Colonic mucosa (tissue), 4 donors: ENCODE data around the gene ADD2. TPM values are rescaled to one million over a fixed set of nuclear protein-coding genes. Genes with fewer than 3 reads are reported as not detected.
"Not testable (repeated sequence)": the region's sequence is repeated elsewhere in the genome, so short reads cannot be mapped to it uniquely, and the experiment has no call there.

ENCODE experiments used
- DNase-seq: peaks from one replicate; pipeline ENCODE4 v3.0.0-alpha.2; 2020
- H3K27ac ChIP-seq: fragments of 200-600 bp; one replicate; pipeline ENCODE4 v1.8.0; 2021
- H3K27me3 ChIP-seq: fragments of 200-600 bp; one replicate; pipeline ENCODE4 v1.8.0; 2021
- H3K36me3 ChIP-seq: fragments of 200-600 bp; one replicate; pipeline ENCODE4 v1.8.0; 2021
- H3K4me1 ChIP-seq: fragments of 200-600 bp; one replicate; pipeline ENCODE4 v1.8.0; 2021; ENCODE audit warnings: mild to moderate bottlenecking
- H3K4me3 ChIP-seq: fragments of 200-600 bp; one replicate; pipeline ENCODE4 v1.8.0; 2021
- H3K9ac ChIP-seq, 2 donors: one replicate each; pipeline ENCODE4 v1.7.0; 2013; ENCODE audit warnings: control low read depth in 2 of 2, low read depth in 2 of 2, low read length in 2 of 2
- H3K9me3 ChIP-seq: fragments of 200-600 bp; one replicate; pipeline ENCODE4 v1.8.0; 2021
- CTCF ChIP-seq: fragments of 200-600 bp; IDR thresholded peaks from one replicate; pipeline ENCODE4 v1.8.0; 2022; ENCODE audit warnings: antibody characterized with exemption, mild to moderate bottlenecking
- intact Hi-C: fragments of 100-400 bp; cut with DNase I; formaldehyde crosslinking; loops from one replicate; pipeline ENCODE4 v1.14.1; 2022
- total RNA-seq, 2 donors: library from RNA; stranded (reverse); fragmentation: NEBNext Ultra II Directional in 1 of 2; extraction: Animal tissue kit (Norgen Biotek cat#: 25700) in 1 of 2; gene quantifications; one replicate each; pipeline ENCODE4 v1.2.1, GENCODE V29; 2021
- donor health status: healthy.
- donor health status: DM: no; HTN: no; CAD: no.
- donor health status: DM: no; HTN: no; CAD: no.

Gene ADD2
- total RNA-seq, 2 donors from 2014 or later: 0.79 to 1.1 TPM

GRCh38 chr2:70630761-70631160 lies 137.2 kb downstream of the ADD2 start:
- TF ChIP-seq CTCF: no peak
- Histone ChIP-seq H3K36me3 (no peaks in the 10 kb centered on the region), H3K4me3 (no peak overlapping the region), H3K27me3 (no peaks in the 10 kb centered on the region), H3K9ac (no peak overlapping the region), H3K9me3 (no peaks in the 10 kb centered on the region), H3K4me1 (no peaks in the 10 kb centered on the region), H3K27ac (no peak overlapping the region)
- DNase-seq: no peak
- intact Hi-C loops: no loop called here

- Histone ChIP-seq H3K27ac (no peak overlapping the region), H3K9ac (no peak overlapping the region), H3K9me3 (no peaks in the 10 kb centered on the region), H3K36me3 (no peaks in the 10 kb centered on the region), H3K4me3 (no peak overlapping the region), H3K27me3 (no peaks in the 10 kb centered on the region), H3K4me1 (no peaks in the 10 kb centered on the region)
- DNase-seq: no peak
- no peak for TF ChIP-seq CTCF
- intact Hi-C loops: no loop called here
These were observed 140.6 kb downstream of the ADD2 start for GRCh38 chr2:70627211-70627898.

GRCh38 chr2:70626254-70626990 lies 141.6 kb downstream of the ADD2 start:
- no peaks in the 10 kb centered on the region for H3K36me3 ChIP-seq
- H3K4me1 ChIP-seq: no peaks in the 10 kb centered on the region
- no peak overlapping the region for H3K4me3 ChIP-seq
- intact Hi-C loops: no loop called here
- no peaks in the 10 kb centered on the region for H3K9me3 ChIP-seq
- H3K9ac ChIP-seq: no peak overlapping the region
- H3K27me3 ChIP-seq: no peaks in the 10 kb centered on the region
- no peak overlapping the region for H3K27ac ChIP-seq
- DNase-seq: no peak
- TF ChIP-seq CTCF: no peak

- H3K27me3 ChIP-seq, H3K4me3 ChIP-seq, H3K9ac ChIP-seq, H3K4me1 ChIP-seq, H3K27ac ChIP-seq, intact Hi-C loops, DNase-seq, H3K36me3 ChIP-seq, H3K9me3 ChIP-seq: not testable (repeated sequence)
These were observed 146.5 kb downstream of the ADD2 start for GRCh38 chr2:70621536-70621935.

- DNase-seq: no peak
- no peaks in the 10 kb centered on the region for H3K4me1 ChIP-seq
- H3K27me3 ChIP-seq: no peaks in the 10 kb centered on the region
- H3K4me3 ChIP-seq: no peak overlapping the region
- intact Hi-C loops: no loop called here
- no peaks in the 10 kb centered on the region for H3K9me3 ChIP-seq
- H3K36me3 ChIP-seq: no peaks in the 10 kb centered on the region
- H3K27ac ChIP-seq: no peak overlapping the region
- no peak overlapping the region for H3K9ac ChIP-seq
- no peak for TF ChIP-seq CTCF
These were observed 148.0 kb downstream of the ADD2 start for GRCh38 chr2:70620020-70620419.

GRCh38 chr2:70619167-70619566 lies 148.8 kb downstream of the ADD2 start:
- intact Hi-C loops: no loop called here
- Histone ChIP-seq H3K9me3 (no peaks in the 10 kb centered on the region), H3K9ac (no peak overlapping the region), H3K27ac (no peak overlapping the region), H3K4me1 (no peaks in the 10 kb centered on the region), H3K27me3 (no peaks in the 10 kb centered on the region), H3K4me3 (no peak overlapping the region), H3K36me3 (no peaks in the 10 kb centered on the region)
- no peak for TF ChIP-seq CTCF
- DNase-seq: no peak
